ENCODE data around the gene LRRC55.

GRCh38 chr11:57156928-57157327 lies 24.8 kb upstream of the LRRC55 start:
- TF ChIP-seq REST (IDR thresholded peaks at IDR 0.05; ENCODE audit: unreplicated experiment) (no peak), POLR2AphosphoS5 (IDR thresholded peaks at IDR 0.05; ENCODE audit: low read depth) (no peak), CREB1 (CRISPR knock-in tag; IDR thresholded peaks at IDR 0.05; ENCODE audit: low read depth) (no peak), EZH2 (IDR thresholded peaks at IDR 0.05; ENCODE audit: low read depth, unreplicated experiment) (no peak), NANOG (IDR thresholded peaks at IDR 0.05; ENCODE audit: borderline replicate concordance) (no peak), EZH2phosphoT487 (IDR thresholded peaks at IDR 0.05; ENCODE audit: unreplicated experiment) (no peak), ZNF462 (CRISPR knock-in tag; IDR thresholded peaks at IDR 0.05) (no peak), JUNB (IDR thresholded peaks at IDR 0.05; ENCODE audit: unreplicated experiment) (no peak), ZNF114 (CRISPR knock-in tag; IDR thresholded peaks at IDR 0.05) (no peak)
- TF ChIP-seq, protein P1, sequence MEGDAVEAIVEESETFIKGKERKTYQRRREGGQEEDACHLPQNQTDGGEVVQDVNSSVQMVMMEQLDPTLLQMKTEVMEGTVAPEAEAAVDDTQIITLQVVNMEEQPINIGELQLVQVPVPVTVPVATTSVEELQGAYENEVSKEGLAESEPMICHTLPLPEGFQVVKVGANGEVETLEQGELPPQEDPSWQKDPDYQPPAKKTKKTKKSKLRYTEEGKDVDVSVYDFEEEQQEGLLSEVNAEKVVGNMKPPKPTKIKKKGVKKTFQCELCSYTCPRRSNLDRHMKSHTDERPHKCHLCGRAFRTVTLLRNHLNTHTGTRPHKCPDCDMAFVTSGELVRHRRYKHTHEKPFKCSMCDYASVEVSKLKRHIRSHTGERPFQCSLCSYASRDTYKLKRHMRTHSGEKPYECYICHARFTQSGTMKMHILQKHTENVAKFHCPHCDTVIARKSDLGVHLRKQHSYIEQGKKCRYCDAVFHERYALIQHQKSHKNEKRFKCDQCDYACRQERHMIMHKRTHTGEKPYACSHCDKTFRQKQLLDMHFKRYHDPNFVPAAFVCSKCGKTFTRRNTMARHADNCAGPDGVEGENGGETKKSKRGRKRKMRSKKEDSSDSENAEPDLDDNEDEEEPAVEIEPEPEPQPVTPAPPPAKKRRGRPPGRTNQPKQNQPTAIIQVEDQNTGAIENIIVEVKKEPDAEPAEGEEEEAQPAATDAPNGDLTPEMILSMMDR (conservative IDR thresholded peaks at IDR 0.05; ENCODE audit: low read depth in 2 of 2) = no peak
- TF ChIP-seq, protein P2, sequence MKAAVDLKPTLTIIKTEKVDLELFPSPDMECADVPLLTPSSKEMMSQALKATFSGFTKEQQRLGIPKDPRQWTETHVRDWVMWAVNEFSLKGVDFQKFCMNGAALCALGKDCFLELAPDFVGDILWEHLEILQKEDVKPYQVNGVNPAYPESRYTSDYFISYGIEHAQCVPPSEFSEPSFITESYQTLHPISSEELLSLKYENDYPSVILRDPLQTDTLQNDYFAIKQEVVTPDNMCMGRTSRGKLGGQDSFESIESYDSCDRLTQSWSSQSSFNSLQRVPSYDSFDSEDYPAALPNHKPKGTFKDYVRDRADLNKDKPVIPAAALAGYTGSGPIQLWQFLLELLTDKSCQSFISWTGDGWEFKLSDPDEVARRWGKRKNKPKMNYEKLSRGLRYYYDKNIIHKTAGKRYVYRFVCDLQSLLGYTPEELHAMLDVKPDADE (IDR thresholded peaks at IDR 0.05) = no peak
